HG03097 (cell line): Measurements from ENCODE around the gene TSC2.
"Not testable (repeated sequence)": the region's sequence is repeated elsewhere in the genome, so short reads cannot be mapped to it uniquely, and the experiment has no call there.

Experiments used
- ATAC-seq: cut with Tn5 transposase; IDR thresholded peaks from one replicate; pipeline ENCODE4 v1.9.1; 2021; ENCODE audit not compliant: unreplicated experiment, low FRiP score

Gene TSC2

DNA sequence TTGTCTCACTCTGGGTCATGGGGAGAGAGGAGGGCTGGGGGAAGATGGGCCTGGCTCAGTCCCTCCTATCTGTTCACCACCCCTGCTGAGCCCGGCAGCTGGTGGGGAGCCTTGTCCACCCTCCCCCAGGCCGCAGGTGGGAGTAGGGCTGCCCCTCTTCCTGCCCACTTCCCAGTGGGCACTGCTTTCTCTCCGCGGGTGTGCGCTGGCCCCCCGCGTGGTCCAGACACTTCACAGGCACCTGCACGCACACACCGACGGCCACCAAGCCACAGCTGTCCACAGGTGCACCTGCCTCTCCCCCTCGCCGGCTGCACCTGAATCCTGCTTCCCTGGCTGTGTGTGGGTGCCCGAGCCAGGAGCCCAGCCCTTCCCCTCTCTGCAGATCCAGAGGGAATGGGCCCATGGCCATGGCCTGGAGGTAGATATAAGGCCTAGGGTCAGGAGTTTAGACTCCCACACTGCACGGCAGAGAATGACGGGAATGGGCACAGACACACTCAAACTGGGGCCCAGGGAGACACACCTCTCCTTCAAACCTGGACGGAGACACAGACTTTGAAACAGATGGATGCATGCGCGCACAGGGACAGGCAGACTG lies 19.1 kb upstream of the TSC2 start:
- ATAC-seq = no peak

DNA sequence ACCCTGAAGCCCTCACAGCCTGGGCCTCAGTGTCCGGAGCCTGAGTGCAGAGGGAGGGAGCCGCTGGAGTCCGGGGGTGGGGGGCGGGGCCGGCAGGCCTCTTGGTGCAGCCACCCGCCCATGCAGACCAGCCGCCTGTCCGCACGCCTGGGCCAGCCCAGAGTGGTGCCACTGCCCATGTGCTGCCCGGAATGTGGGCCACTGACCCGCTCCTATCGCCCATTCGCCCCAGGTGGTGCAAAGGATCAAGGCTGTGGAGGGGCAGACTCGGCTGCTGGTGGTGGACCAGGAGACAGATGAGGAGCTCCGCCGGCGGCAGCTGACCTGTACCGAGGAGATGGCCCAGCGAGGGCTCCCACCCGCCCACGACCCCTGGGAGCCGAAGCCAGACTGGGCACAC lies 18.4 kb upstream of the TSC2 start:
- ATAC-seq = no peak

DNA sequence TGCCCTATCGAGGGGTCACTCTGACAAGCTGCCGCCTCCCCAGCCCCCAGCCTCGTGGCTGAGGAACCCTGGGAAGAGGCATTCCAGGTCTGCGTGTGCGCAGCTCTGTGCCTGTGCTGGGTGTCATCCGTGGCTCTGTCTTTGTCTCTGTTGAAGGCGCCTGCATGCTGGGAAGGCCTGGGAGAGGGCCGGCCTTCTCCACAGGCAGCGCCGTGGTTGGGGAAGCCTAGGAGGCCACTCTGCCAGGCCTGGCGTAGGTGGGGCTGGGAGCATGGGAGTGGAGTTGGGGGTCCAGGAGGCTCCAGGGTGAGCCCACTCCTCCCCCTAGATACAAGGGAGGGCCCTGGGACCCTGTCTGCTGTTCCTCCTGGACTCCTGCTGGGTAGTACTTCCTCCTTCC lies 17.7 kb upstream of the TSC2 start:
- no peak for ATAC-seq

DNA sequence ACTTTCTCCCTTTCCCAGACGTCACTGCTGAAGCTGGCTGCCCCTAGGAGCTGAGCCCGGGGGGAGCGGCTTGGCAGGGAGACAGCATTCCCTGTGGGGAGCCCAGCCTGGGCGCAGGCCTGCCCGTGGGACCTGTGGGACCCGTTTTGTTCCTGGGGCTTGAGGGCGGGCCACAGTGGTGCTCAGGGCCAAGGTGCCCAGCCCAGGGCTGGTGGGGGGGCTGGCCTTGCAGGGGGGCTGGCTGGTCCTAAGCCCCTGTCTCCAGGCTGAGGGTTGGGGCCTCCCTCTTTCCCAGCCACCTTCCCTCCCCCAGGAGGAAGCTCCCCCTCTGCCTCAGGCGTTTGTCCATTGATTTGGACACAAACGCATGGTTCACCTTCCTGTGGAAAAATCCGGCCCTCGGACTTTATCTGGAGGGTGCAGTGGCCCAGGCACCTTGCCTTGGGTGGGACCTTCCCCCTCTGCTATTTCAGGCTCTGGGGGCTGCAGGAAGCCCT lies 16.7 kb upstream of the TSC2 start:
- no peak for ATAC-seq

DNA sequence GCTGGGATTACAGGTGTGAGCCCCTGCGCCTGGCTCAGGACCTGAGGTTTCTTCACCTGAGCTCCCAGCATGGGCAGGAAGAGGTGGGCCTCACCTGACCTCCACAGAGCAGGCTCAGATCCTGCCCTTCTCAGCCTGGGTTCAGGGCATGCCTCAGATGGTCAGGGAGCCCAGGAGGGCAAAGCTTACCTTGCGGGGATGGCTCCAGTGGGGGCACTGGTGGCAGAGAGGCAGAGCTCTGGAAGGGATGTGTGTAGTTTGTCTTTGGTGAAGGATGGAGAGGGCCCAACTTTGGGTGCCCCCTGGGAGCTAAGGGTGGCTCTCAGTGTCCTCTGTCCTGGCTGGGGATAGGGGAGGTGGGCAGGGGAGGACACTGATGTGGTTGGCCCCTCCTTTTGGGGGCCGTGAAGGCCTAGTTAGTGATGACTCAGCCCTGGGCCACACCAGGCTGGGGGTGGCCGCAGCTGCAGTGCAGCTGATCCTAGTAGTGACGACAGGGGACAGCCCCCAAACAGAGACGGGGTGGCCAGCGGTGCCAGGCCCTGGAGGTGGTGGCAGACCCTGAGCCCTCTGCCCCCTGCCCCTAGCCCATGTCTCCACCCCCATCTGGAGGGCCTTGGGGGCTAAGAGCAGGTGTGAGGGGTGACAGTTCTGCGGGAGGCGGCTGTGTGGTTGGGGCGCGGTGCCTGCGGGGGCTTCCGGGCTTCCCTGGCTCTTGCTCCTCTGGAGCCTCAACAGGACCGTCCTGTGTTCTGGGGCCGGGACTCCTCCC lies 15.3 kb upstream of the TSC2 start:
- no peak for ATAC-seq

DNA sequence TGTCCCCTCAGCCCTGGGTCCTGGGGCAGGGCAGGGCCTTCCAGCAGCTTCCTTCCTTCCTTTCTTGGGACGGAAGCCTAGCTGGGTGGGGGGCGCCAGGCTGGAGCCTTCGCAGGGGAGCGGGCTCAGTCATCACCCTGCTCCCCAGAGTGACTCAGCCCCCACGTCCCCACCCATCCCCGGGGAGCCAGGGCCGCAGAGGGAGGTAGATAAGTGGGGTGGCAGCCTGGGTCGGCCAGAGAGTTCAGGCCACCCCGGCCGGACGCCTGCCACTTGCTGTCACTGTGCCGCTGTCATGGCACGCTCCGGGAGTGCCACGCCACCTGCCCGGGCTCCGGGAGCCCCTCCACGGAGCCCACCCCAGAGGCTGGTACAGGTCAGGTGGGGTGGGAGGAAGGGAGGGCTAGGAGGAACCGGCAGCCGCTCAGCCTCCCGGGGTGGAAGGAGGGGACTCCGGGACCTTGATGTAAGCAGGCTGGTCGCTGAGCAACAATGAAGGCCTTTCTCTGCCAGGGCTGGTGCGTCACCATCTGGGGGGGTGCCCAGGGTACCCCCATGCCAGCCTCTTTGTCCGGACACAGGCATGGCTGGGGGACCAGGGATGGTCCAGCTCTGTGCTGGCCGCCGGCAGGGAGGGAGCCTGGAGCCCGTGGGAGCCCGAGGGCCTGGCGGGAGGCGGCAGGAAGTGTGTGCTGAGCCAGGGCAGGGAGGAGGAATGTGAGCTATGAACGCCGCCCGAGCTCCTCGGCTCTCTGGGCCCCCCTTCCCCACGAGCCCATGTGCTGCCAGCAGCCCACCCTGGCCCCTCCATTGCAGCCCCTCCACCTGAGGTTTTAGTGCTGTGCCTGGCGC lies 14.5 kb upstream of the TSC2 start:
- no peak for ATAC-seq

DNA sequence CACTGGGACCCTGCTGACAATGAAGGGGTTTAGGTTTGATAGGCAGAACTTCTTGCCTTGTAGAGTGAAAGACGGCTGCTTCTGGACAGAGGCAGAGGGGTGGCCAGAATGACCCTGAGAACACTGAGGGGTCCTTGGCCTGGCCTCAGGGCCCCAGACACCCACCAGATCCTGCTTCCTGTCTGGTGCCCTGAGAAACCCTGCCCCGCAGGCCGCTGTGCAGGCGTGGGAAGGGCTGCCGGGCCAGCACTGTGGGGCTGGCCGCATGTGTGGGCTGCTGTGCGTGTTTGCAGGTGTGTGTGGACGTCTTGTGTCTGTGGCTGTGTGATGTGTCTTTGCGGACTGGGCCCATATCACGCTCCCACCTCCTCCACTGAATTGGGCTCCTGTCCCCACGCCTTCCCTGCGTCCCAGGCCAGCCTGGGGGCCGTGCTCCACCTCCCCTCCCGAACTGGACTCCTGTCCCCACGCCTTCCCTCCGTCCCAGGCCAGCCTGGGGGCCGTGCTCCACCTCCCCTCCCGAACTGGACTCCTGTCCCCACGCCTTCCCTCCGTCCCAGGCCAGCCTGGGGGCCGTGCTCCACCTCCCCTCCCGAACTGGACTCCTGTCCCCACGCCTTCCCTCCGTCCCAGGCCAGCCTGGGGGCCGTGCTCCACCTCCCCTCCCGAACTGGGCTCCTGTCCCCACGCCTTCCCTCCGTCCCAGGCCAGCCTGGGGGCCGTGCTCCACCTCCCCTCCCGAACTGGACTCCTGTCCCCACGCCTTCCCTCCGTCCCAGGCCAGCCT lies 13.7 kb upstream of the TSC2 start:
- not testable (repeated sequence) for ATAC-seq

DNA sequence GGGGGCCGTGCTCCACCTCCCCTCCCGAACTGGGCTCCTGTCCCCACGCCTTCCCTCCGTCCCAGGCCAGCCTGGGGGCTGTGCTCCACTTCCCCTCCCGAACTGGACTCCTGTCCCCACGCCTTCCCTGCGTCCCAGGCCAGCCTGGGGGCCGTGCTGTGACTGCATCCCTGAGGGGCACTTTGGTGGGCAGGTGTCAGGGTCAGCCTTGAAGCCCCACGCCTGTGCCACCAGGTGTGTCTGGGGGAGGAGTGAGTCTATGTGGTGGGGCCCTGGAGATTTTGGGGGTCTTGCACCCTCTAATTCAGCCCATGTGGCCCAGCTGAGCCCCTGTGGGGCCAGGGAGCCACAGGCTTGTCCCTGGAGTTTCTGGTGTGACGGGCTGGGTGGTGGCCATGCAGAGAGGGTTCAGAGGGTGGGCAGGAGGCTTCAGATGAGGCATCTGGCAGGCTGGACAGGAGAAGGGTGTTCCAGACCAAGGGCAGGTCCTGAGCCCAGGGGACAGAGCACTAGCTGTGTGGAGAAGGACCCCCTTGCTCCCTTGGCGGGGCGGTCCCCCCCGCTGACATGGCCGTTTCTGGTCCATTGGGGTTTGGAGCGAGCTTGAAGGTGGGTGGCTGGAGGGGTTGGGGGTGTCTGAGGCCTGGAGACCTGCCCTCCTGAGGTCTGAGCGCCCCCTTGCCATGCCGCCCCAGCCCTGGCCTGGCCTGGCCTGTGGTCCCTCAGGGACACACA lies 12.9 kb upstream of the TSC2 start:
- no peak for ATAC-seq

DNA sequence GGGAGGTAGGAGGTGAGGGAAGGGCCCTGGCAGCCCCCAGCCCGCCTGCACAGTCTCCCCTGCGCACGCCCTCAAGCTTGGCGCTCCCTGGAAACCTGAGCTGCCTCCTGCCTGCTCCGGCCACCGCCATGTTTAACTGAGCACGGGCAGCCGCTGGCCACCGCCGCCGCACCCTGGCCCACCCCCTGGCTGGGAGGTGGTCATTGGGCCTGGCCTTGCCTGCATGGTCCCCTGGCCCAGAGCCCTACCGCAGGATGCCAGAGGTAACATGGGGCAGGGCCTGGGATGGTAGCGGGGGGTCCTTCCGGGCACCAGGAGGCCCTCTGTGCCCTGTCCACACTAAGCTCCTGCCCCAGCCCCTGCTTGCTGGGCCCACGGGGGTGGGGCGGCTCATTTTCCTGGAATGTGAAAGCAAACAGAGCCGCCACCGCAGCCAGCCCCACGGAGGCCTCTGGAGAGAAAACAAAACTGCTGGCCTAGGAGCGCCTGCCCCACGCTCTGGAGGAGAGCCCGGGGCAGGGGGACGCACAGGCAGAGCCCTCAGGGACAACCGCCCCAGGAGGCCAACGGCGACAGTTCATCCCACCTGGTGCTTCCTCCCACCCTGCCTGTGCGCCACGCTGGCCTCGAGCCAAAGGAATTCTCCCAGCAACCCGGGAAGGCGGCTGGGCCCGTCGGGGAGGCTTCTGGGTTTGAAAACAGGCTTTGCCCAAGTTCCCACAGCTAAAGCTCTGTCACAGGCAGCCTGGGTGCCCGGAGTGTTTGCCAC lies 12.2 kb upstream of the TSC2 start:
- ATAC-seq = no peak

DNA sequence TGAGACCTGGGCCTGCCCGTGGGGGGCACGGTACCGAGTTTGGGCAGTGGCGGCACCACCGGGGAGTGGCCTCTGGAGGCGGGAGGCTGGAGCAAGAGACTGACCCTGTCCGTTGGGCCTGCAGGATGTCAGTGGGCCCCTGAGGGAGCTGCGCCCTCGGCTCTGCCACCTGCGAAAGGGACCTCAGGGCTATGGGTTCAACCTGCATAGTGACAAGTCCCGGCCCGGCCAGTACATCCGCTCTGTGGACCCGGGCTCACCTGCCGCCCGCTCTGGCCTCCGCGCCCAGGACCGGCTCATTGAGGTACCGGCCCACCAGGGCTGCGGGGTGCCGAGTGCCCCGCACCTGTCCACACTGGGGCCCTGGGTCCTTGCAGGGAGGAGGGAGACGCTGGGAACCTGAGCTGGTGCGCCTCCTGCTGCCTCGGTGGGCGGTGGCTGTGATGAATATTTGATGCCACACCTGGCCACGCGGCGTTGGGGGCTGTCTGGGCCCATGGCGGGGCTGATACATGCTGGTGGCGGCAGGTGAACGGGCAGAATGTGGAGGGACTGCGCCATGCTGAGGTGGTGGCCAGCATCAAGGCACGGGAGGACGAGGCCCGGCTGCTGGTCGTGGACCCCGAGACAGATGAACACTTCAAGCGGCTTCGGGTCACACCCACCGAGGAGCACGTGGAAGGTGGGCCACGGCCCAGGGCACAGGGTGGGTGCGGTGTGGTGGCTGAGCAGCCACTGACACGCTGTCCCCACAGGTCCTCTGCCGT lies 11.4 kb upstream of the TSC2 start:
- ATAC-seq = no peak

DNA sequence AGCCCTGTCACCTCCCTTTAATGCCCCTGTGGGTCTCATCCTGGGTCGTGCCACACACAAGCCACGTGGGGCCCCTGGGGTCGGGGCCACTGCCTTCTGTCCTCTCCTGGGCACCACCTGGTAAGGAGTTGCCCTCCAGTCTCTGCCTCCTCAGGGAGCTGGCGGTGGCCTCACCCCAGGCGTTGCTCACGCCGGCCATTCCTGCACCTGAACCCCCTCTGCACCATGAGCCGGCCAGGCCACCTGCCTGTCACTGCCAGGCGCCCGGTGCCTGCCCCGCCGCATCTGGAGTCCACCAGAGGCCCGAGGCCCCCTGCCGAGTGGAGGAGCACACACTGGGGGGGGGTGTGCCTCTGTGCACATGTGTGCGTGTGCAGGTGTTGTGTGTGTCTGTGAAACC lies 10.7 kb upstream of the TSC2 start:
- ATAC-seq = no peak

DNA sequence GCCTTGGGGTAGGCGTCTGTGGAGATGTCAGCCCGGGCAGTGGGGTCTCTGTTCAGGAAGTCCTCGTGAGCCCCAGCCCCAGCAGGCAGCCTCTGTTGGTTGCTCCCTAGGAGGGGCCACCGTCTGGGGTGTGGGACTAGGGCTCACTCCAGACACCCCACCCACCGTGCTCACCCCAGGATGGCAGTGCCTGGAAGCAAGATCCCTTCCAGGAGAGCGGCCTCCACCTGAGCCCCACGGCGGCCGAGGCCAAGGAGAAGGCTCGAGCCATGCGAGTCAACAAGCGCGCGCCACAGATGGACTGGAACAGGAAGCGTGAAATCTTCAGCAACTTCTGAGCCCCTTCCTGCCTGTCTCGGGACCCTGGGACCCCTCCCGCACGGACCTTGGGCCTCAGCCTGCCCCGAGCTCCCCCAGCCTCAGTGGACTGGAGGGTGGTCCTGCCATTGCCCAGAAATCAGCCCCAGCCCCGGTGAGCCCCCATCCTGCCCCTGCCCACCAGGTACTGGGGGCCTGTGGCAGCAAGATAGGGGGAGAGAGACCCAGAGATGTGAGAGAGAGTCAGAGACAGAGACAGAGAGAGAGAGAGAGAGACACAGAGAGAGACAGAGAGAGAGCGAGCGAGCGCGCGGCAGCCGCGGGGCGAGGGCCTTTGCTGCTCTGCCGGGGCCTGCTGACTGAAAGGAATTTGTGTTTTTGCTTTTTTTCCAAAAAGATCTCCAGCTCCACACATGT lies 10.0 kb upstream of the TSC2 start:
- ATAC-seq = no peak

DNA sequence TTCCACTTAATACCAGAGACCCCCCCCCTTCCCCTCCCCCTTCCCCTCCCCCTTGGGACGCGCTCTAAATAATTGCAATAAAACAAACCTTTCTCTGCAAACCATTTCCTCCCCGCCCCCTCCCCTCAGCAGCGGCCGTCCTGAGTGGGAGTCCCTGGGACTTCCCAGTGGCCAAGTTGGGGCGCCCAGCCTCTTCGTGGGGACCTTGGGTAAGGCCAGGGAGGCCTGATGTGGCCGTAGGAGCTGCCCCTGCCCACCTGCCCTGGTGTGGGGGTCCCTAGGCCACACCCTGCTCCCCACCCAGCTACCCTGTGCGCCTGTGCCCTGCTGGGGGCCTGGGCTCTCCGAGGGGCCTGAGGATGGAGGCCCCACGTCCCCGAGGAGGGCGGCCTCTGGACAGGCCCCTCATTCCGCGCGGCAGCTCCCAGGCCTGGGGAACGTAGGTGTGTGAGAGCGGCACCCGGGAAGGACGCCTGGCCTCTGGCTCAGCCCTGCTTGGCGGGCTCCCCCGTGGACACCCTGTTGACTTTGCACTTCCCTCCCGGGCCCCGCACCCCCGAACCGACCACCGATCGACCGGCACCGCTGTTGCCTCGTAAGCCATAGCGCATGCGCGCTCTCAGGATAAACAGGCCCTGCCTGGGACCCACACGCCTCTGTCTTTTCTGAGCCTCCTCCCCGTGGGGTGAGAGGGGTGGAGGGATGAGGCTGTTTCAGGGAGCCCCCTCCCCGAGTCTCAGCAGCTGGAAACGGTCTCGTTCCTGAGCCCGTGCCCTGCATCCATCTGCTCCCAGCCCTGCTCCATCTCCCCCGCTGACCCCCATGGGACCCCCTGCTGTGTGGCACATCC lies 9.2 kb upstream of the TSC2 start:
- ATAC-seq = no peak

DNA sequence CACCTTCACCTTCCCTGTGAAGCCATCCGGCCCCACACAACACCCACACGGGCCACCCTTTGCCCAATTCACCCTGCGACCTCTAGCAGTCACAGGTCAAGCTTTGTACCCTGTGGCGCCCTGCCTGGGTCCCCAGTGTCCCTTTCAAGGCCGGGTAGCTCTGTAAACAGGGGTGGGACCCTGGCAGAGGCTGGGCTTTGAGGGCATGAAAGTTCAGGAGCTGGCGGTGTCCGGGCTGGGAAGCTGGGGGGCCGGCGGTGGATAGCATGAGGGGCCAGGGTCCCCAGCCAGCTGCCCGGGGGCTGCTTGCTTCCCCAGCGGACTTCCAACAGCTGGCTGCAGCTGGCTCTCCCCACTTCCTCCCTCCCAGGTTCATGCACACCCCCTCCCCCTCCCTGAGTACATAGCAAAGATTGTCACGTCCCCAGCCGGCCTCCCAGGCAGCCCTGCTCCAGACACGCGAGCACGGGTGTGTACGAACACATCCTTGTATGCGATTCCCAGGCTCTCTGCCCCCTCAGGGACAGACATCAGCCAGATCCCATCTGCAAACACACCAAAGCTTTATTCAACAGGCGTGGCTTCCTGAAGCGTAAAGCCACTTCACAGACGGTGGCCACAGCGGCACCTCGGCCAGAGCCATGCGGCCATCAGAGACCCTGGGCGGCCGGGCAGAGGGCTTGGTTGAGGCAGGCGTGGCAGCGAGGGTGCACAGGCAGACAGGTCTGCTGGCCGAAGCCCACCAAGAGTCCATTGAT lies 8.3 kb upstream of the TSC2 start:
- no peak for ATAC-seq

DNA sequence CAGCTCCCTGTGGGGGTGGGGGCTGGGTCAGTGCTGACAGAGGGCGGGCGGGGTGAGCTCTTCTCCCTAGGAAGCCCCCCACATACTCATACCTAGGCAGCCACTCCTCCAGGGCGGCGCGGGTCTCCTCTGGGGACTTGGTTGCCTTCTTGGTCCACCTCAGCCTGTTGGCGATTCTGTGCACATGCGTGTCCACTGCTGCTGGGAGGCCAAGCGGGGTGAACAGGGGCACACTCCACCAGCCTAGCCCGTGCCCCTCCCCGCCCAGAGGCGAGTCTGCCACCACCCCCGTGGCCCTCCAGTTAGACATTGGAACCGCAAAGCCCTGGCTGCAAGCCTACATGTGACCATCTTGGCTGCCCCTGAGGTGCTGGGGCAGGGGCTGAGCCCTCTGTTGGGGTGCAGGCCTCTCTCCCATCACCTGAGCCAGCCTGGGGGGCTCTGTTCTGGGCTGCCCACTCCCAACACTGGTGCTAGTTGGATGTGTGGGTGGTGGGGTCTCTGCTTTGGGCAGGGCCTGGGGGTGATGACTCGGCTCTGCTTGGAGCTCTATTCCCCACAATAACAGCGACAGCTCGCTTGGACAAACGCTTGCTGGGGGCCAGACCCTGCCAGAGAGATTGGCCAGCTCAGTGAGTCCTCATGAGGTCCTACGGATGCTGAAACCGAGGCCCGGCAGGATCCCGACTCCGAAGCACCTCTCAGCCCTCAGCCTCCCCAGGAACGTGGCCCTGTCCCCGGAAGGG lies 7.6 kb upstream of the TSC2 start:
- no peak for ATAC-seq
